HG03342 (cell line): ENCODE measurements around the gene CXorf66.
"Not testable (repeated sequence)": the region's sequence is repeated elsewhere in the genome, so short reads cannot be mapped to it uniquely, and the experiment has no call there.

ENCODE experiments used
- ATAC-seq: cut with Tn5 transposase; IDR thresholded peaks from one replicate; pipeline ENCODE4 v1.9.1; 2021; ENCODE audit warnings: mild to moderate bottlenecking, moderate library complexity; ENCODE audit not compliant: unreplicated experiment

The CXorf66 gene

DNA sequence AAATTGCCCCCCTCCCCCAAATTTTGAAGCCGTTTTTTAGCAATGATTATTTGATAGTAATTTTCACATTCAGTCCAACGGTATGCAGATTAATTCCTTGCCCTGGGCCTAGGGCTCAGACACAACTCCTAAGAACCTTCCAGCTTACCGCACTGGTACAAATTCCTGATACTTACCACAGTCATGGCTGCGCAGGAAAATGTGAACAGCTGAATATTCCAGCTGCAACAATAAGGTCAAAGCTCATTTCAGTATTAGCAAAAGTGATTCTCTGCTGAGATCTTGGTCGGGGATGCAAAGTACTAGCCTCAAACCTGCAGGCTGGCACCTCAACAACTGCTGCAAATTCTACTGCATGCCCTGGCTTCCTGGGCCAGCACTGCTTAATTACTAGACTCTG lies 35.4 kb downstream of the CXorf66 start:
- ATAC-seq = no peak

DNA sequence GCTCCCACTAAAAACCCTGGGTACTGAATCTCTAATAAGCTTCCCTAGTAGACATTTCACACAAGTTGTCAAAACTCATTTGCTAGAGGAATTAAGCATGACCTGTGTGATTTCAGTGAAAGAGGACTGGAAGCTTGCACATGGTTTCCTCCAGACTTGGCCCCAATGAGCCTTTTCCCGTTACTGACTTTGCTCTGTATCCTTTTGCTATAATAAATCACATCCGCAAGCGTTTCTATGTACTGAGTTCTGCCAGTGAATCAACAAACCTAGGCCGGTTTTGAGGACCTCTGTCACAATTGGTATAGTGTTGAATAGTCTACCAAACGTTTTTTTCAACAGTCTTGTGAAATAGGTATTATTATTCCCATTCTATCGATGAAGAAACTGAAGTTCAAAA lies 40.6 kb downstream of the CXorf66 start:
- no peak for ATAC-seq

DNA sequence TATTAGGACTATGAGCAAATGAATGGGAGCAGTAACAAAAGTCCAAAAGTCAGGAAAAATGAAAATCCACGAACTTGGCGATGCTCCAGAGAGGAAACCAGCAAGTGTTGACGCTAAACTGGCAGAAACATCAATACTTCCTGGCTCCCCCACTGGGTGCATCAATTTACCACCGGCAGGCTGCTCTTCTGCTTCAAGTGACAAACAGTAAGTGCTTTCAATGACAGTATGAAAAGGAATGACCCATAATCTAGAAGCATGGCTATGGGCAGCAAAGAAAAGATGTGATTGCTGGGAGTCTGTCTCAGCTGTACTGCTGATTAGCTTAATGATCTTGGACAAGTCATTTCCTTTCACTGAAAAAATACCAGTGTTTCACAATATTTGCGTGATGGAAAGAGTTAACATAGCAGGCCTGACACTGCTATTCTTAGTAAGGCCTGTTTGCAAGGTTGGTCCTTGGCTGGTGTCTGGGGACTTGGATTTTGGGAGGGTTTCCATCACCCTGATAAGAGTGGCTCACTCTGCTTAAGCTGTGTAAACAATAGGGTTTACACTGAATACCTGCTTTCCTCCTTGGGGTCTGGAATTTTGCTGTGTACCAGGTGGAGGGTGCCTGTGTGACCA lies 41.1 kb downstream of the CXorf66 start:
- ATAC-seq = no peak

DNA sequence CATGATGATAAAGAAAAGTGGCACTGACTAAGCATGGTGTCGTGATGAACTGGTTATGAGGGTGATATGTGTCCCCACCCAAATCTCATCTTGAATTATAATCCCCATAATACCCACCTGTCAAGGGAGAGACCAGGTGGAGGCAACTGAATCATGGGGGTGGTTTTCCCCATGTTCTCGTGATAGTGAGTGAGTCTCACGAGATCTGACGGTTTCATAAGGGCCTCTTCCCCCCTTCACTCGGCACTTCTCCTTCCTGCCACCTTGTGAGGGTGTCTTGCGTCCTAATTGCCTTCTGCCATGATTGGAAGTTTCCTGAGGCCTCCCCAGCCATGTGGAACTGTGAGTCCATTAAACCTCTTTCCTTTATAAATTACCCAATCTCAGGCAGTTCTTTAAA lies 44.2 kb downstream of the CXorf66 start:
- not testable (repeated sequence) for ATAC-seq

DNA sequence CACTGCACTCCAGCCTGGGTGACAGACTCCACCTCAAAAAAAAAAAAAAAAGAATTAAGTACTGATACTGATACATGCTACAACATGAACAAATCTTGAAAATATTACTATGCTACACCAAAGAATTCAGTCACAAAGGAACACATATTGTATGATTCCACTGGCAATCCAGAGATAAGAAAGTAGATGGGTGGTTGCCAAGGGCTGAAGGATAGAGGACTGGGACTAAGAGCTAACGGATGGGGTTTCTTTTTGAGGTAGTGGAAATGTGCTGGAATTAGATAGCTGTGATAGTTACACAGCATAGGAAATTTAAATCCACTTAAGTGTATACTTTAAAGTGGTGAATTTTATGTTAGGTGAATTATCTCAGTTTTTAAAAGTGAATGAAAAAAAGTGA lies 45.0 kb downstream of the CXorf66 start:
- no peak for ATAC-seq

DNA sequence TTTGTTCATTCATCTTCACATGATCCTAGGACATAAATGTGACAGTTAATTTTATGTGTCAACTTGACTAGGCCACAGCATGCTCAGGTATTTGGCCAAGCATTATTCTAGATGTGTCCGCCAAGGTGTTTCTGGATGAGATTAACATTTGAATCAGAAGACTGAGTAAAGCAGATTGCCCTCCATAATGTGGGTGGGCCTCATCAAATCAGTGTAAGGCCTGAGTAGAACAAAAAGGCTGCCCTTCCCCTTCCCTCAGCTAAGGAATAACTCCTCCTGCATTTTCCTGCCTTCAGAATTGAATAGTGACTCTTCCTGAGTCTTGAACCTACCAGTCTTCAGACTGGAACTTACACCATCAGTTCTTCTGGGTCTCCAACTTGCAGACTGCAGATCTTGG lies 50.9 kb downstream of the CXorf66 start:
- ATAC-seq = no peak

DNA sequence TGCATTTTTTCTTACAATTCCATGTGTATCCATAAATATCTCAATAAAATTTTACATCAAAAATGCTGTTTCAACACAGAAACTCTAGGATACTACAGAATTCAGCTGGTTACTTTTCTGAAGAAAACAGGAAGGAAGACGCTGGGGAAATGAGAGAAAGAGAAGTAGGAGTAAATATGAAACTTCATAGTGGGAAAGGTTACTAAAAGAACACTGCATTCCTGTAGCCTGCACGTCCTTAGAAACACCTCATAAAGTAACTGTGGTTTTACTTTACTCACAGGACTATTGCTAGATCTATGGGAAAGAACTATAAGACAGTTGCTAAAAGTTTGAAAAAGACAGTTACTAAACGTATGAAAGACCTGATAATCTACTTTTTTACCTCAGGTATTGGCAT lies 55.6 kb downstream of the CXorf66 start:
- no peak for ATAC-seq

DNA sequence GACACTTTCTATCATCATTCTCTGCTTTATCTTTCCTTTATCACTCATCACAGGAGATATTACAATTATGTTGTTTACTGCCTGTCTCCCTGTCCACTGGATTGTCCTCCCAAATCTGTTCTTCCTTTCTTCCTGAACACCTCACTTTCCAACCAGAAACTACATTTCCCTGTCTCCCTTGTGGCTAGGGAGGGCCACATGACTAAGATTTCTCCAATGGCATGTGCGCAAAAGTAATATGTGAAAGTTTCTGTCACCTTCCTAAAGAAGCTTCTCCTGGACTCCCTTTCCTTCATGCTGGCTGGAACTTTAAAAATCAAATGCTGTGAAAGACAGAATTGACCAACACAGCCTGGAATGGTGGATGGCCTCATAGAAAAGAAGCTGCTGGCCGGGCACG lies 58.2 kb downstream of the CXorf66 start:
- no peak for ATAC-seq

DNA sequence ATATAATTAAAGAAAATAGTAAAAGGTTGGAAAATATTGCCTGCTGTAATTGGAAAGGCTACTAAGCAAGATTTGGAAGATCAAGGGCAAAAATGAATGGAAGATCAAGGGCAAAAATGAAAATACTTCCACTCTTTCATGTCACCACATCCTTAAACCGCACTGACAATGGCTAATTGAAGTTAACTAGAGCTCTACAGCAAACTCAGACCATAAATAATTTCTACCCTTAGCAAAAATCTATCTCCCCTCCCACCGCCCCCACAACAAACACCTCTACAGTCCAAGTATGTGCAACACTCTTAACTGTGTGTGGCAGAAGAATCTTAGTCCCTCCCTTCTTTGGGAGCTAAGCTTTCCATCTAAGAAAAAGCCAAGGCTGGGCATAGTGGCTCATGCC lies 59.6 kb downstream of the CXorf66 start:
- no peak for ATAC-seq
